Panc1 (cell line): ENCODE results near the gene MID2. TPM values are rescaled to one million over a fixed set of nuclear protein-coding genes. Genes with fewer than 3 reads are reported as not detected.
"Not testable (repeated sequence)": the region's sequence is repeated elsewhere in the genome, so short reads cannot be mapped to it uniquely, and the experiment has no call there.

Source experiments
- ATAC-seq: fragments of 200-7000 bp; cut with Tn5 transposase; 2 replicates; pipeline ENCODE4 v1.9.1; 2020; ENCODE audit warnings: mild to moderate bottlenecking, moderate library complexity
- BruUV-seq: library from RNA; stranded (reverse); fragments of 400-500 nt; replicated peaks from 2 replicates; lab custom pipeline; 2021; lab: Mats Ljungman, UMichigan
- CTCF ChIA-PET: fragments of 300-600 bp; sonication (Branson Sonifier 250); formaldehyde crosslinking; loops from one replicate; lab custom pipeline; 2022; ENCODE audit warnings: antibody characterized with exemption; lab: Charles Lee
- POLR2A ChIA-PET: fragments of 300-600 bp; sonication (Branson Sonifier 250); formaldehyde crosslinking; loops from one replicate; lab custom pipeline; 2022; ENCODE audit warnings: antibody characterized with exemption; lab: Charles Lee
- DNase-seq: peaks from one replicate; pipeline ENCODE4 v3.0.0-alpha.2; 2010; ENCODE audit warnings: low read depth, low spot score
- H3K27ac ChIP-seq: 2 replicates; pipeline ENCODE4 v1.5.1; 2011; ENCODE audit warnings: mild to moderate bottlenecking, low read length, inconsistent platforms
- H3K27me3 ChIP-seq: fragments of 200-500 bp; sonication (Bioruptor generic); 2 replicates; pipeline ENCODE4 v1.6.0; 2014; ENCODE audit warnings: low read length, inconsistent platforms; ENCODE audit not compliant: control insufficient read depth, insufficient read depth
- H3K36me3 ChIP-seq: fragments of 200-500 bp; sonication (Bioruptor generic); 2 replicates; pipeline ENCODE4 v1.5.1; 2014; ENCODE audit warnings: inconsistent platforms, mild to moderate bottlenecking, low read length, moderate library complexity; ENCODE audit not compliant: control insufficient read depth, insufficient read depth
- H3K4me1 ChIP-seq: 2 replicates; pipeline ENCODE4 v1.5.1; 2011; ENCODE audit warnings: inconsistent platforms, mild to moderate bottlenecking, low read length, moderate library complexity; ENCODE audit not compliant: control insufficient read depth, insufficient read depth
- H3K4me3 ChIP-seq, 2 experiments: 2 replicates each; pipeline ENCODE4 v1.5.1; 2011 to 2012; ENCODE audit warnings: low read depth in 2 of 2, low read length in 2 of 2, mild to moderate bottlenecking in 2 of 2, inconsistent platforms in 1 of 2, moderate library complexity in 1 of 2
- H3K9me3 ChIP-seq: fragments of 200-500 bp; sonication (Bioruptor generic); 2 replicates; pipeline ENCODE4 v1.5.1; 2014; ENCODE audit warnings: low read depth, mild to moderate bottlenecking, inconsistent platforms, low read length, moderate library complexity; ENCODE audit not compliant: control insufficient read depth, insufficient read depth
- POLR2AphosphoS5 ChIP-seq: IDR thresholded peaks from 2 replicates; pipeline ENCODE4 v1.6.1; 2012; ENCODE audit warnings: mild to moderate bottlenecking, low read depth, low read length, moderate library complexity
- REST ChIP-seq, 2 experiments: IDR thresholded peaks; 2 replicates each; pipeline ENCODE4 v1.6.1; 2011 to 2012; ENCODE audit warnings: low read depth in 2 of 2, control low read depth in 1 of 2, low read length in 1 of 2, mild to moderate bottlenecking in 1 of 2, moderate library complexity in 1 of 2; ENCODE audit not compliant: insufficient read depth in 1 of 2
- SIN3A ChIP-seq: IDR thresholded peaks from 2 replicates; pipeline ENCODE4 v1.6.1; 2012; ENCODE audit warnings: low read depth, mild to moderate bottlenecking, low read length, moderate library complexity, borderline replicate concordance; ENCODE audit not compliant: insufficient read depth
- TCF7L2 ChIP-seq: IDR thresholded peaks from 2 replicates; pipeline ENCODE4 v1.6.1; 2011; ENCODE audit warnings: mild to moderate bottlenecking, low read depth, low read length, inconsistent platforms
- in situ Hi-C: cut with HindIII; loops from 2 replicates; pipeline ENCODE4 v1.10.0; 2016; ENCODE audit warnings: low sequenced_read_pairs, low pct_unique_long_range_greater_than_20kb
- intact Hi-C: fragments of 100-400 bp; cut with micrococcal nuclease; formaldehyde crosslinking; loops from one replicate; pipeline ENCODE4 v1.10.0; 2022; ENCODE audit not compliant: unreplicated experiment
- total RNA-seq: library from RNA; stranded (reverse); gene quantifications from one replicate; pipeline ENCODE4 v1.2.1, GENCODE V29; 2021; ENCODE audit not compliant: unreplicated experiment
- TF ChIP-seq, protein P1 (sequence below): fragments of 450-650 bp; IDR thresholded peaks from 2 replicates; pipeline ENCODE4 v1.5.1; 2017; ENCODE audit warnings: mild to moderate bottlenecking

The MID2 gene
- total RNA-seq, 1 experiment from 2014 or later: 24.7 TPM

DNA sequence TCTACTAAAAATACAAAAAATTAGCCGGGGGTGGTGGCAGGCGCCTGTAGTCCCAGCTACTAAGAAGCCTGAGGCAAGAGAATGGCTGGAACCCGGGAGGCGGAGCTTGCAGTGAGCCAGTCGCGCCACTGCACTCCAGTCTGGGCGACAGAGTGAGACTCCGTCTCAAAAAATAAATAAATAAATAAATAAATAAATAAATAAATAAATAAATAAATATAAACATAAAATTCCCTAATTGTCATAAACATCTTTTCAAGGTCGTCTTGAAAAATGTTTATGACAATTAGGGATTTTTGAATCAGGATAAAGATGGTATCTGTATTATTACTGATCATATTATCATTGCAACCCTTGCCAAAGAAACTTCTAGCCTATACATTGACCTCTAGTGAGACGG is 15.6 kb upstream of the MID2 start:
- H3K27me3 ChIP-seq, DNase-seq, H3K27ac ChIP-seq, intact Hi-C loops, H3K4me1 ChIP-seq, POLR2A ChIA-PET, in situ Hi-C loops, CTCF ChIA-PET, H3K36me3 ChIP-seq, BruUV-seq, H3K4me3 ChIP-seq, H3K9me3 ChIP-seq, ATAC-seq: not testable (repeated sequence)

DNA sequence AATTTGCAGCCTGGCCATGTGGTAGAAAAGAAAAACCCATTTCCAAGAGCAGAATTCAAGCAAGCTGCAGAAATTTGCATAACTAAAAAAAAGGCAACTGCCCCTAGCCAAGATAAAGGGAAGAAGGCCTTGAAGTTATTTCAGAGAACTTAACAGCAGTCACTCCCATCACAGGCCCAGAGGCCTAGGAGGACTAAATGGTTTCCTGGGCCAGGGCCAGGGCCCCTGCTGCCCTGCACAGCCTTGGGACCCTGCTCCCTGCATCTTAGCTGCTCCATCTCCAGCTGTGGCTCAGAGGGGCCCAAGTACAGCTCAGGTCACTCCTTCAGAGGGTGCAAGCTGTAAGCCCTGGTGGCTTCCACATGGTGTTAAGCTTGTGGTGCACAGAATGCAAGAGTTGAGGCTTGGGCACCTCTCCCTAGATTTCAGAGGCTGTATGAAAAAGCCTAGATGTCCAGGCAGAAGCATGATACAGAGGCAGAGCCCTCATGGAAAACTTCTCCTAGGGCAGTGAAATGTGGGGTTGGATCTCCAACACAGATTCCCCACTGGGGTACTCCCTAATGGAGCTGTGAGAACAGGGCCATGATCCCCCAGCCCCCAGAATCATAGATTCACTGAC is 6.7 kb upstream of the MID2 start:
- POLR2A ChIA-PET: no interaction called here
- DNase-seq: no peak
- no peak for ATAC-seq
- in situ Hi-C loops: no loop called here
- CTCF ChIA-PET: no interaction called here
- intact Hi-C loops: no loop called here
- TF ChIP-seq, protein P1, sequence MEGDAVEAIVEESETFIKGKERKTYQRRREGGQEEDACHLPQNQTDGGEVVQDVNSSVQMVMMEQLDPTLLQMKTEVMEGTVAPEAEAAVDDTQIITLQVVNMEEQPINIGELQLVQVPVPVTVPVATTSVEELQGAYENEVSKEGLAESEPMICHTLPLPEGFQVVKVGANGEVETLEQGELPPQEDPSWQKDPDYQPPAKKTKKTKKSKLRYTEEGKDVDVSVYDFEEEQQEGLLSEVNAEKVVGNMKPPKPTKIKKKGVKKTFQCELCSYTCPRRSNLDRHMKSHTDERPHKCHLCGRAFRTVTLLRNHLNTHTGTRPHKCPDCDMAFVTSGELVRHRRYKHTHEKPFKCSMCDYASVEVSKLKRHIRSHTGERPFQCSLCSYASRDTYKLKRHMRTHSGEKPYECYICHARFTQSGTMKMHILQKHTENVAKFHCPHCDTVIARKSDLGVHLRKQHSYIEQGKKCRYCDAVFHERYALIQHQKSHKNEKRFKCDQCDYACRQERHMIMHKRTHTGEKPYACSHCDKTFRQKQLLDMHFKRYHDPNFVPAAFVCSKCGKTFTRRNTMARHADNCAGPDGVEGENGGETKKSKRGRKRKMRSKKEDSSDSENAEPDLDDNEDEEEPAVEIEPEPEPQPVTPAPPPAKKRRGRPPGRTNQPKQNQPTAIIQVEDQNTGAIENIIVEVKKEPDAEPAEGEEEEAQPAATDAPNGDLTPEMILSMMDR: no peak
- TF ChIP-seq REST (IDR thresholded peaks at IDR 0.05; ENCODE audit: insufficient read depth in 1 of 2, low read depth in 2 of 2, low read length in 1 of 2) (no peak), POLR2AphosphoS5 (no peak), TCF7L2 (no peak), SIN3A (no peak)
- BruUV-seq: no TSS peak
- Histone ChIP-seq H3K4me1 (no peaks in the 10 kb centered on the region), H3K27me3 (peaks cover 1% of the 10 kb centered on the region), H3K27ac (no peak overlapping the region), H3K4me3 (no peak overlapping the region), H3K36me3 (no peaks in the 10 kb centered on the region), H3K9me3 (peaks cover 5% of the 10 kb centered on the region; the same call in 1 of the 2 replicates)

DNA sequence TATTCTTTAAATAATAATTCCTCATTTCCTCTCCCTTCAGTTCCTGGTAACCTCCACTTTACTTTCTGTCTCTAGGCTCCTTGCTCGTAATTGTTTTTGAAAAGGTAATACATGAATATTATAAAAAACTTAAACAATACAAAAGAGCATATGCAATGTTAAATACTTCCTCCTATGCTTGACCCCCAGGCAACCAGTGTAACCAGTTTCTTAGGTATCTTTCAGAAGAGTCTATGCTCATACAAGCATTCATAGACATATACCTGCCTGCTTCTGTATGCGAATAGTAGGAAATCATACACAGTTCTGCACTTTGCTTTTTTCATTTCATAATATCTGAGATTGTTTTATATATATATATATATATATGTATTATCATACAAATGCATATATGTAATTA is 2.6 kb upstream of the MID2 start:
- Histone ChIP-seq H3K36me3 (no peaks in the 10 kb centered on the region), H3K9me3 (peaks cover 5% of the 10 kb centered on the region; the same call in 1 of the 2 replicates), H3K27me3 (no peaks in the 10 kb centered on the region), H3K27ac (no peak overlapping the region), H3K4me3 (no peak overlapping the region), H3K4me1 (peaks cover 7% of the 10 kb centered on the region)
- ChIA-PET CTCF (no interaction called here), POLR2A (no interaction called here)
- DNase-seq (no peak), ATAC-seq (no peak)
- TF ChIP-seq, protein P1: no peak
- no peak for TF ChIP-seq POLR2AphosphoS5
- TF ChIP-seq SIN3A: no peak
- TF ChIP-seq TCF7L2: no peak
- no peak for TF ChIP-seq REST (IDR thresholded peaks at IDR 0.05; ENCODE audit: insufficient read depth in 1 of 2, low read depth in 2 of 2, low read length in 1 of 2)
- in situ Hi-C loops (no loop called here), intact Hi-C loops (no loop called here)
- BruUV-seq: no TSS peak
